Omental fat pad (tissue), 4 donors: ENCODE measurements around the gene GKN2. TPM values are rescaled to one million over a fixed set of nuclear protein-coding genes. Genes with fewer than 3 reads are reported as not detected.
"Not testable (repeated sequence)": the region's sequence is repeated elsewhere in the genome, so short reads cannot be mapped to it uniquely, and the experiment has no call there.

Experiments
- ATAC-seq: fragments of 150-250 bp; one replicate; pipeline ENCODE4 v1.9.1; 2016; ENCODE audit warnings: mild to moderate bottlenecking, moderate library complexity; ENCODE audit not compliant: low FRiP score
- DNase-seq: peaks from one replicate; pipeline ENCODE4 v3.0.0-alpha.2; 2019; ENCODE audit warnings: low spot score
- CTCF ChIP-seq, 3 donors: fragments of 450-650 bp; IDR thresholded peaks; one replicate each; pipeline ENCODE4 v1.5.1; 2016 to 2017; ENCODE audit warnings: antibody characterized with exemption in 3 of 3, mild to moderate bottlenecking in 3 of 3, moderate library complexity in 2 of 3
- total RNA-seq, 4 donors: library from RNA; depleted of rRNA; stranded (reverse); fragments of >200 nt; gene quantifications; one replicate each; pipeline ENCODE4 v1.1.0, GENCODE V29; 2016

The GKN2 gene
- total RNA-seq, 4 donors from 2014 or later = not detected

- DNase-seq = no peak
- no peak for TF ChIP-seq CTCF (IDR thresholded peaks at IDR 0.05)
These were observed 11.6 kb upstream of the GKN2 start for GRCh38 chr2:68964282-68964681.

GRCh38 chr2:68961380-68961779, 8.7 kb upstream of the GKN2 start:
- DNase-seq (no peak), ATAC-seq (no peak)
- TF ChIP-seq CTCF (IDR thresholded peaks at IDR 0.05) = no peak

More at GRCh38 chr2:68964282-68964681, 11.6 kb upstream of the GKN2 start:
- ATAC-seq = no peak

GRCh38 chr2:68959001-68959400, 6.3 kb upstream of the GKN2 start:
- ATAC-seq = no peak
- DNase-seq = no peak
- no peak for TF ChIP-seq CTCF (IDR thresholded peaks at IDR 0.05)

GRCh38 chr2:68955432-68955831, 2.7 kb upstream of the GKN2 start:
- not testable (repeated sequence) for DNase-seq, ATAC-seq

GRCh38 chr2:68951899-68952298, 794 bp downstream of the GKN2 start:
- no peak for TF ChIP-seq CTCF (IDR thresholded peaks at IDR 0.05)
- no peak for DNase-seq
- no peak for ATAC-seq

- DNase-seq (no peak), ATAC-seq (no peak)
- TF ChIP-seq CTCF (IDR thresholded peaks at IDR 0.05) = no peak
These were observed 4.0 kb downstream of the GKN2 start for GRCh38 chr2:68948710-68949109.

GRCh38 chr2:68946117-68946516, 6.6 kb downstream of the GKN2 start:
- no peak for TF ChIP-seq CTCF (IDR thresholded peaks at IDR 0.05)
- ATAC-seq (no peak), DNase-seq (no peak)
